BLaER1 (cell line): ENCODE measurements around the gene FHL3.
A peak's percentile ranks its signal among the peaks of the same experiment; 100 is the strongest.
"Not testable (repeated sequence)": the region's sequence is repeated elsewhere in the genome, so short reads cannot be mapped to it uniquely, and the experiment has no call there.

Experiments
- H3K27ac ChIP-seq: shearing (Covaris generic); formaldehyde crosslinking; 2 replicates; pipeline ENCODE4 v1.8.1; 2022
- H3K27me3 ChIP-seq: shearing (Covaris generic); formaldehyde crosslinking; 2 replicates; pipeline ENCODE4 v1.8.1; 2022
- H3K36me3 ChIP-seq: shearing (Covaris generic); formaldehyde crosslinking; 2 replicates; pipeline ENCODE4 v1.8.1; 2022
- H3K4me1 ChIP-seq: shearing (Covaris generic); formaldehyde crosslinking; 2 replicates; pipeline ENCODE4 v1.8.1; 2022
- H3K4me2 ChIP-seq: shearing (Covaris generic); formaldehyde crosslinking; 2 replicates; pipeline ENCODE4 v1.8.1; 2022
- H3K4me3 ChIP-seq: shearing (Covaris generic); formaldehyde crosslinking; 2 replicates; pipeline ENCODE4 v1.8.1; 2022
- H3K9ac ChIP-seq: shearing (Covaris generic); formaldehyde crosslinking; 2 replicates; pipeline ENCODE4 v1.8.1; 2022
- H3K9me3 ChIP-seq: shearing (Covaris generic); formaldehyde crosslinking; 2 replicates; pipeline ENCODE4 v1.8.1; 2022
- H4K20me1 ChIP-seq: shearing (Covaris generic); formaldehyde crosslinking; 2 replicates; pipeline ENCODE4 v1.8.1; 2022
- Cebpa-rat ChIP-seq: shearing (Covaris generic); IDR thresholded peaks from 2 replicates; pipeline ENCODE4 v1.8.1; 2022

Gene FHL3

DNA sequence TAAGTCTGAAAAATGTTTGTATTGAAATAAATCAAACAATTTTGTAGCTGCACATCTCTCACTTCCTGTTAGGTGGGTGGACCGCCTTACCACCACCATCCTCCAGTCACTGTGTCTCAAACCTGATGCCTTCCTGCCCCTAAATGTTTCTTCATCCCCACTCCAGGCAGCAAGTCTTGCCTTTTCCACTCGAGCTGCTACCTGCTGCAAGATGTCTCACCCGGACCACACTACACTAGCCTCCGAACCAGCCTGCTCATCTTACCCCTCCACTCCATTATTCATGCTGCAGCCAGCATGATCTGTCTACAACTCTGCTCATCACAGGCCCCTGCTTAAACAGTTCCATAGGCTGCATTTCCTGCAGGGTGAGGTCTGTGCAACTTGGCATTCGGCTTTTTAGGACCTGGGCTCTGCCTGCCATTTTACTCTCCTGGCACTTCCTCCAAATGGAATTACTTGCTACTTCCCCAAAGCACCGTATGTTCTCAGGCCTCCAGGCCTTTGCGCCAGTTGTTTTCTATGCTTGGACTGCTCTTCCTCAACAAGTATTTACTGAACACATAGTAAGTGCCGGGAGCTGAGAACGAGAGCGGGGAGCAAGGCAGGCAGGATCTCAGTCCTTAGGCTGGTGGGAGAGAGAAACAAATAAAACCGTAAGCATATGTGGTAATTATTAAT, 10.3 kb downstream of the FHL3 start:
- Histone ChIP-seq H3K9ac (no peak overlapping the region), H3K27ac (no peak overlapping the region), H3K27me3 (no peaks in the 10 kb centered on the region)

GRCh38 chr1:37989361-37989930, 15.9 kb downstream of the FHL3 start:
- H3K4me1 ChIP-seq: peaks cover 19% of the 10 kb centered on the region
- H3K36me3 ChIP-seq: peaks cover 36% of the 10 kb centered on the region
- H3K27me3 ChIP-seq: no peaks in the 10 kb centered on the region
- H3K27ac ChIP-seq: peak overlapping the region; percentile 88
- H3K4me3 ChIP-seq: peak overlapping the region; percentile 92
- no peak for TF ChIP-seq Cebpa-rat
- peak overlapping the region; percentile 92 for H3K9ac ChIP-seq
- peaks cover 20% of the 10 kb centered on the region; the same call in 1 of the 2 replicates for H4K20me1 ChIP-seq
- peak overlapping the region; percentile 87 for H3K4me2 ChIP-seq
- no peaks in the 10 kb centered on the region for H3K9me3 ChIP-seq

More for the DNA sequence above, 10.3 kb downstream of the FHL3 start:
- H3K4me1 ChIP-seq: peaks cover 16% of the 10 kb centered on the region
- H3K36me3 ChIP-seq: peaks cover 43% of the 10 kb centered on the region
- no peak overlapping the region for H3K4me3 ChIP-seq
- no peak for TF ChIP-seq Cebpa-rat
- H4K20me1 ChIP-seq: no peaks in the 10 kb centered on the region
- H3K9me3 ChIP-seq: no peaks in the 10 kb centered on the region
- H3K4me2 ChIP-seq: no peak overlapping the region

DNA sequence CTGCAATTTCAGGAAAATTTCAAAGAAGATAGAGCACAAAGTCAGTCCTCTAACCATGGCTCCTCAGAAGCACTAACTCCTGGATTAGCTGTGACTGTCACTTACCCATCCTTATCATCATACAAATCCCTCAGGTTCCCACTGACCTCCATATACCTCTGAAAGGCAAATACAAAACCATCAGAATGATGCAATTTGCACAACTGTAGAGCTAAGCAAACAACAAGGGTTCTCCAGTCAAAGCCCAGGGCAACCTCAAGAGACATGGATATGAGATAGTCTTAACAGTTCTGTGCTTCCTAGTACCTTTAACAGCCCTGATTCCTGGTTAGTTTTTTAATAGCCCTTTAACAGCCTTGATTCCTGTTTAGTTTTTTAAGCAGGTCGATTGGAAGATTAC, 17.6 kb downstream of the FHL3 start:
- Histone ChIP-seq H3K36me3 (peaks cover 54% of the 10 kb centered on the region), H3K4me2 (no peak overlapping the region)

DNA sequence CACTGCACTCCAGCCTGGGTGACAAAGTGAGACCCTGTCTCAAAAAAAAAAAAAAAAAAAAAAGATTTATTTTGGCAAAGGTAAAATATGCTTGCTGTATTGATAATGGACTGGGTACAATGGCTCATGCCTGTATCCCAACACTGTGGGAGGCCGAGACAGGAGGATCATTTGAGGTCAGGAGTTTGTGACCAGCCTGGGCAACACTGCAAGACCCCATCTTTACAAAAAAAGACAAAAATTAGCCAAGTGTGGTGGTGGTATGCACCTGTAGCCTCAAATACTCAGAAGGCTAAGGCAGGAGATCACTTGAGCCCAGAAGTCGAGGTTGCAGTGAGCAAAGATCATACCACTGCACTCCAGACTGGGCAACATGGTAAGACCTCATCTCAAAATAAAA, 21.8 kb downstream of the FHL3 start:
- peaks cover 15% of the 10 kb centered on the region for H3K4me1 ChIP-seq
- H3K36me3 ChIP-seq: peaks cover 95% of the 10 kb centered on the region
- H3K27me3 ChIP-seq: no peaks in the 10 kb centered on the region
- TF ChIP-seq Cebpa-rat: no peak
- no peak overlapping the region for H3K4me3 ChIP-seq
- no peak overlapping the region for H3K27ac ChIP-seq
- no peaks in the 10 kb centered on the region for H3K9me3 ChIP-seq
- peaks cover 17% of the 10 kb centered on the region; the same call in 1 of the 2 replicates for H4K20me1 ChIP-seq
- no peak overlapping the region for H3K4me2 ChIP-seq
- no peak overlapping the region for H3K9ac ChIP-seq

More for the DNA sequence above, 17.6 kb downstream of the FHL3 start:
- Histone ChIP-seq H3K4me3 (no peak overlapping the region), H3K9me3 (no peaks in the 10 kb centered on the region), H4K20me1 (peaks cover 20% of the 10 kb centered on the region; the same call in 1 of the 2 replicates), H3K27me3 (no peaks in the 10 kb centered on the region), H3K27ac (no peak overlapping the region), H3K4me1 (peaks cover 19% of the 10 kb centered on the region), H3K9ac (0 out of 2 replicates have a peak overlapping the region, but pooled peaks have one; percentile 92)
- TF ChIP-seq Cebpa-rat: no peak

DNA sequence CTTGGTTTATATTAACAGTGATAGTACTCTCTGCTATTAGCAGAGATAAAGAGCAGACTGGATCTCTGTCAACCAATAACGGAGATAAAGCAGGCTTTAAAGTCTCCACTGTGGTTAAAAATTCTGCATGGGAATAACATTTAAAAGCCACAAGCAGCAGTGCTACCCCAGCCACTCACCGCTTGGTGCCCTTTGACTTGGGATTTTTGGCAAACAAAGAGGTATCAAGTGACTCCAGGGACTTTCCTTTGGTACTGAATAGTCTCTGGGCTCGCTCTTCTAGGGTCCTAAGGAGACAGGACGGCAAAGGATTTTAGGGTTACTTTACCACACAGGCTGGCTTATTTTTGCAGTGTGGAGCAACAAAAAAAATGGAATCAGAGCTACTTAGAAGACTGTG, 26.8 kb downstream of the FHL3 start:
- Histone ChIP-seq H3K27me3 (no peaks in the 10 kb centered on the region), H3K36me3 (peaks cover 100% of the 10 kb centered on the region), H3K4me3 (no peak overlapping the region), H3K9me3 (no peaks in the 10 kb centered on the region), H4K20me1 (peaks cover 27% of the 10 kb centered on the region), H3K9ac (no peak overlapping the region), H3K4me1 (peaks cover 13% of the 10 kb centered on the region; the same call in 1 of the 2 replicates), H3K27ac (no peak overlapping the region), H3K4me2 (peak overlapping the region; percentile 17; the same call in 1 of the 2 replicates)
- no peak for TF ChIP-seq Cebpa-rat

DNA sequence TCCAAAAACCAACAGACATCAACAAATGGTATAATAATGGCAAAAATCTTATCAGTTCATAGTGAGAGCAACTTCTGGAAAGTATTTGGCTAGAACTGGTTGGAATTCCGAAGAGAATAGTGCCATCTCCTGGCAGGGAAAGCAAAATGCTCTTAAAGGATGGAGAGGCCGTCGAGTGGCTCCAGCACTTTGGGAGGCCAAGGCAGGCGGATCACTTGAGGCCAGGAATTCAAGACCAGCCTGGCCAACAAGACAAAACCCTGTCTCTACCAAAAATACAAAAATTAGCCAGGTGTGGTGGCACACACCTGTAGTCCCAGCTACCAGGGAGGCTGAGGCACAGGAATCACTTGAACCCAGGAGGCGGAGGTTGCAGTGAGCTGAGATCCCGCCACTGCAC, 30.2 kb downstream of the FHL3 start:
- not testable (repeated sequence) for H3K4me2 ChIP-seq, H3K9me3 ChIP-seq, H3K9ac ChIP-seq, H3K27me3 ChIP-seq, H3K27ac ChIP-seq, H3K4me3 ChIP-seq
- Histone ChIP-seq H3K36me3 (peaks cover 81% of the 10 kb centered on the region), H4K20me1 (peaks cover 44% of the 10 kb centered on the region), H3K4me1 (peaks cover 13% of the 10 kb centered on the region; the same call in 1 of the 2 replicates)

DNA sequence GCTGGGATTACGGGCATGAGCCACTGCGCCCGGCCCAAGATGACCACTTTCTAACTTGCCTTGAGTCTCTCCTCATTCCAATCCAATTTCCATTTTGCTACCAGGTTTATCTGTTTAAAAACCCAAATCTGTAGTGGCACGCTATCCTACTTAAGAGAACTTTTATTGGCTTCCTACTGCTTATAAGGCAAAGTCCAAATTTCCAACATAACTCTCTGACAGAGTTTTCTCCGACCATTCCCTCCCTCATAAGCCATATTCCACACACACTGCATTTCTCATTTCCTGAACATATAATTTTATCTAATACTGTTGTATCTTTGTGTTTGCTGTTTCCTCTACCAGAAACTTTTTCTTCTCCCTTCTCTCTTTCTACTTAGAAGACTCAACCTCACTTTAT, 30.7 kb downstream of the FHL3 start:
- H3K4me3 ChIP-seq: no peak overlapping the region
- H3K9ac ChIP-seq: no peak overlapping the region
- peaks cover 13% of the 10 kb centered on the region; the same call in 1 of the 2 replicates for H3K4me1 ChIP-seq
- peaks cover 4% of the 10 kb centered on the region for H3K9me3 ChIP-seq
- H4K20me1 ChIP-seq: peaks cover 49% of the 10 kb centered on the region
- no peak overlapping the region for H3K4me2 ChIP-seq
- no peaks in the 10 kb centered on the region for H3K27me3 ChIP-seq
- peaks cover 81% of the 10 kb centered on the region for H3K36me3 ChIP-seq
- no peak for TF ChIP-seq Cebpa-rat
- H3K27ac ChIP-seq: no peak overlapping the region

DNA sequence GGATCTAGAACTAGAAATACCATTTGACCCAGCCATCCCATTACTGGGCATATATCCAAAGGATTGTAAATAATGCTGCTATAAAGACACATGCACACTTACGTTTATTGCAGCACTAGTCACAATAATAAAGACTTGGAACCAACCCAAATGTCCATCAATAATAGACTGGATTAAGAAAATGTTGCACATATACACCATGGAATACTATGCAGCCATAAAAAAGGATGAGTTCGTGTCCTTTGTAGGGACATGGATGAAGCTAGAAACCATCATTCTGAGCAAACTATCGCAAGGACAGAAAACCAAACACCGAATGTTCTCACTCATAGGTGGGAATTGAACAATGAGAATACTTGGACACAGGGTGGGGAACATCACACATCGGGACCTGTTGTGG, 31.6 kb downstream of the FHL3 start:
- not testable (repeated sequence) for H3K4me1 ChIP-seq, H3K9me3 ChIP-seq
- peaks cover 81% of the 10 kb centered on the region for H3K36me3 ChIP-seq

DNA sequence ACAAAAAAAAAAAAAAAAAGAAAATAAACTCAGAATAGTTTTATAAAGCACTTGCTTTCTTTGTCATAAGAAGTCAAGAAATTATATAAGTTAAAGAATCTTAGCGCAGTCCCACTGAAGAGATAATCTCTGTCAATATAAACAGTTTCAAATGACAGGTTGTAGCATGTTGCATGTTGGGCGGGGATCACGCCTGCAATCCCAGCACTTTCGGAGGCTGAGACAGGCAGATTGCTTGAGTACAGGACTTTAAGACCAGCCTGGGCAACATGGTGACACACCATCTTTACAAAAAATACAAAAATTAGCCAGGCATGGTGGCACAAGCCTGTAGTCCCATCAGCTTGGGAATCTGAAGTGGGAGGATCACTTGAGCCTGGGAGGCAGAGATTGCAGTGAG, 40.0 kb downstream of the FHL3 start:
- no peak overlapping the region for H3K4me2 ChIP-seq
- no peak overlapping the region for H3K4me3 ChIP-seq
- peaks cover 99% of the 10 kb centered on the region for H3K36me3 ChIP-seq
- H3K9me3 ChIP-seq: no peaks in the 10 kb centered on the region
- TF ChIP-seq Cebpa-rat: no peak
- H3K9ac ChIP-seq: no peak overlapping the region
- H3K27me3 ChIP-seq: no peaks in the 10 kb centered on the region
- peaks cover 24% of the 10 kb centered on the region for H4K20me1 ChIP-seq
- no peaks in the 10 kb centered on the region for H3K4me1 ChIP-seq
- no peak overlapping the region for H3K27ac ChIP-seq

More for the DNA sequence above, 31.6 kb downstream of the FHL3 start:
- H3K9ac ChIP-seq, H3K4me2 ChIP-seq, H3K27ac ChIP-seq, H3K27me3 ChIP-seq, H3K4me3 ChIP-seq: not testable (repeated sequence)
- H4K20me1 ChIP-seq: peaks cover 51% of the 10 kb centered on the region

GRCh38 chr1:37964106-37964505, 41.2 kb downstream of the FHL3 start:
- H3K36me3 ChIP-seq: peaks cover 100% of the 10 kb centered on the region
- H3K9me3 ChIP-seq, H3K4me1 ChIP-seq, H3K4me3 ChIP-seq, H3K27ac ChIP-seq, H3K9ac ChIP-seq, H3K4me2 ChIP-seq, H3K27me3 ChIP-seq: not testable (repeated sequence)
- H4K20me1 ChIP-seq: peaks cover 13% of the 10 kb centered on the region; the same call in 1 of the 2 replicates
